ENCODE results near the gene USP4.
"Not testable (repeated sequence)": the region's sequence is repeated elsewhere in the genome, so short reads cannot be mapped to it uniquely, and the experiment has no call there.

Gene USP4, protein sequence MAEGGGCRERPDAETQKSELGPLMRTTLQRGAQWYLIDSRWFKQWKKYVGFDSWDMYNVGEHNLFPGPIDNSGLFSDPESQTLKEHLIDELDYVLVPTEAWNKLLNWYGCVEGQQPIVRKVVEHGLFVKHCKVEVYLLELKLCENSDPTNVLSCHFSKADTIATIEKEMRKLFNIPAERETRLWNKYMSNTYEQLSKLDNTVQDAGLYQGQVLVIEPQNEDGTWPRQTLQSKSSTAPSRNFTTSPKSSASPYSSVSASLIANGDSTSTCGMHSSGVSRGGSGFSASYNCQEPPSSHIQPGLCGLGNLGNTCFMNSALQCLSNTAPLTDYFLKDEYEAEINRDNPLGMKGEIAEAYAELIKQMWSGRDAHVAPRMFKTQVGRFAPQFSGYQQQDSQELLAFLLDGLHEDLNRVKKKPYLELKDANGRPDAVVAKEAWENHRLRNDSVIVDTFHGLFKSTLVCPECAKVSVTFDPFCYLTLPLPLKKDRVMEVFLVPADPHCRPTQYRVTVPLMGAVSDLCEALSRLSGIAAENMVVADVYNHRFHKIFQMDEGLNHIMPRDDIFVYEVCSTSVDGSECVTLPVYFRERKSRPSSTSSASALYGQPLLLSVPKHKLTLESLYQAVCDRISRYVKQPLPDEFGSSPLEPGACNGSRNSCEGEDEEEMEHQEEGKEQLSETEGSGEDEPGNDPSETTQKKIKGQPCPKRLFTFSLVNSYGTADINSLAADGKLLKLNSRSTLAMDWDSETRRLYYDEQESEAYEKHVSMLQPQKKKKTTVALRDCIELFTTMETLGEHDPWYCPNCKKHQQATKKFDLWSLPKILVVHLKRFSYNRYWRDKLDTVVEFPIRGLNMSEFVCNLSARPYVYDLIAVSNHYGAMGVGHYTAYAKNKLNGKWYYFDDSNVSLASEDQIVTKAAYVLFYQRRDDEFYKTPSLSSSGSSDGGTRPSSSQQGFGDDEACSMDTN

DNA sequence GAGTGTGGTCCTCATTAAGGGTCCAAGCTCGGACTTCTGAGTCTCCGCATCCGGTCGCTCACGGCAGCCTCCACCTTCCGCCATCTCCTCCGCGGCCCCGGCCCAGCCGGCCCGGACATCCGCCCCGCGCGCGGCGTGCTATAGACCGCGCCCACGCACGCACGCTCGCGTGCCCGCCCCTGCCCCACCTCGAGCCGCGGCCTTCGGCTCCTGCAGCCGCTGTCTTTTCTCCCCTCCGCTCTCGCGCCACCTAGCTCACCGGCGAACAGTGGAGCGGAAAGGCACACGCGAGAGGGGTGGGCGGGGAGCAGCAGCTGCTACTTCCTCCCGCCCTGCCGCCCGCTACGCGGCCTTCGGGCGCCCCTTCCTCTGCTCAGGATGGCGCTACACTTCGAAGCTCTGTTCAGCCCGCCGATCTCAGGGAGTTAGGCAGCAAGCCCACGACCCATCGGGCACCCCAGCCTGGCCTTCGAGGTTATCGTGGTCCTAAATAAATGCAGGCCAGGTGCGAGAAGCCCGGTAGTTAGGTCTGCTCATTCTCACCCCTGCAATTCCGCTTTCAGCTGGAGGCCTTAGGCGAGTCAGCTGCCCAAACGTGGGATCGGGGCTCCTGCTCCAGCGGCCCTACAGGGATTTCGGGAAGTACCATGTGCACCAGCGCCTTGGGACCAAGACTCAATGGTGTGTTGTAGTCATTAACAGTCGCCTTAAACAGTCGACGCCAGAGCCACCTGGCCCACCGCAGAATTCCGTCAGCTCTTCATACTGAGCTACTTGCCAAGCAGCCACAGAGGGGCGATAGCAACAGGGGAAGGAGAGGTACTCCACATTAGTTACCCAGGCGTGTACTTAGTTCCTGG, at the start of gene USP4:
USP4 (minus strand) TSS at position 113 of the 860 bp plus-strand sequence; CDS start at position 84, 29 bp downstream.
- peak; percentile 80 to 81 for DNase-seq (ENCODE audit: low read depth in 2 of 2)

DNA sequence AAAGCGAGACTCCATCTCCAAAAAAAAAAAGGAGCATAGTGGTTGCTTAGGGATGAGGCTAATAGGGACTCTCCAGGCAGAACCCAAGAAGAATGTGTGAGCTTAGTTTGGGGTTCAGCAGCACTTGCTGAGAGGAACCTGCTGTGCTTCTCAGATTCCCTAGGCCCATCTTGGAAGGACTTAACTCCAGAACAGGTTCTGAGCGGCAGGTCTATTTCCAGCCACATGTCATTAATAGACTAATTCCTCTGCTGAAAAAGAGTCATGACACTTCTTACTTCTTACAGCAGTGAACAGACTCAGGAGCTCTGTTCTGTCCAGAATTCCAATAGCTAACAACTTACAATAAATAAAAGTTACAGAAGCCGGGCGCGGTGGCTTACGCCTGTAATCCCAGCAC, 49.4 kb upstream of the USP4 start:
- DNase-seq (ENCODE audit: low read depth in 2 of 2) = no peak

DNA sequence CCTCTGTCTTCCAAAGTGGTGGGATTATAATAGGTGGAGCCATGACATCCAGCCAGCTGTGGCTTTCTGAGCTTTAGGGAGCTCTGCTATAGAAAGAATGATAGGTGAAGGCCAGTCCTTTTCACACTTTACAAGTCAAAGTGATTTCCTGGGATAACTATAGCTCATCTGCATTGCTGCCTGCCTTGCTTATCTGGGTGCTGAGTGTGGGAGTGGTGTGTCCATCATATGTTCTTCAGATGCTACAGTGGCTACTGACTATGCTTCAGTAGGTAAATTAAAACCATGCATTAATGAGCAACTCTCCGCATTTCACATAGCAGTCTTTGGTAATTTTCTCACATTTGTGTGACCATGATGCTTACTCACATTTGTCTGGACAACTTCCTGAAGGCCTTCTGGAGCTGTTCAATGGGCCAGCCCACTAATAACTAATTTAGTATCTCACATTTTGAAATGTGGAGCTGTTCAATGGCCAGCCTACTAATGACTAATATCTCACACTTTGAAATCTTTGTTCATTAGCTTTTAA, 48.5 kb upstream of the USP4 start:
- no peak for DNase-seq (ENCODE audit: low read depth in 2 of 2)

DNA sequence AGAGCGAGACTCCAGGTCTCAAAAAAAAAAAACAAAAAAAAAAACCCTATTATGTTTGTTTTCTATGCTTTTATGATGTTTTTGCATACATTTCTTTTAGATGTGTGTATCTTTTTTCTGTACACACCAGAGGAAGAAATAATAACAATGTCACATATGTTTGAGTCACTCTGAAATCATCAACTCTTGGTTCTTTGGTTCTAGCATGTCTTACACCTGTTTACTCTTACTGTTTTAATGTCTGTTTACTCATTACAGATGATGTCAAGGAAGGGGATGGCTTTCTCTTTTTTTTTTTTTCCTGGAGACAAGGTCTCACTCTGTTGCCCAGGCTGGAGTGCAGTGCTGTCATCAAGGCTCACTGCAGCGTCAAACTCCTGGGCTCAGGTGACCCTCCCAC, 47.9 kb upstream of the USP4 start:
- no peak for DNase-seq (ENCODE audit: low read depth in 2 of 2)

DNA sequence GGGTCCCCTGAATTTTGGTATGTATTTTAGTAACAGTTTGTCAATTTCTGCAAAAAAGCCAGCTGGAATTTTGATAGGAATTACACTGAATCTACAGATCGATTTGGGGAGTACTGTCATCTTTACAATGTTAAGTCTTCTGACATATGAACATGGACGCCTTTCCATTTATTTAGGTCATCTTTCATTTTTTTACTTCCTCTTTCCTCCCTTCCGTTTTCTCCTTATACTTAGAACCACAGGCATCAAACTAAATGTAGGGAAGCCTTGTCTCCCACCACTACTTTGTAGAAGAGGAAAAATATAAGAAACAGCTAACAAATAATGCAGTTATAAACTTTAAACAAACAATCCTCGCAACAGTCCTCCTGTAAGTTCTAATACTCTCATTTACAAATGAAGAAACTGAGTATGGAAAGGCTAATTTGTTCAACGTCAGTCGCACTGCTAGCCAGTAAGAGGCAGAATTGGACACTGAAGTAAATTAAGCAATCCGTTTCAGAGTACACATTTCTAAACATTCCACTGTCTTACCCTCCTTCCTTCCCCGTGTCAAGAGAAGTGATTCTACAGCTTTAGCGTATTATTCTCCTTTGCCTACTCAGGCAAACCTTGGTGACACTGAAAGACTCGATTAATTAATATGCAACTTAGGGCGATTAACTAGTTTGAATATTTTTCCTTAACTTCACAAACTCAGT, 46.4 kb upstream of the USP4 start:
- DNase-seq (ENCODE audit: low read depth in 2 of 2) = no peak

DNA sequence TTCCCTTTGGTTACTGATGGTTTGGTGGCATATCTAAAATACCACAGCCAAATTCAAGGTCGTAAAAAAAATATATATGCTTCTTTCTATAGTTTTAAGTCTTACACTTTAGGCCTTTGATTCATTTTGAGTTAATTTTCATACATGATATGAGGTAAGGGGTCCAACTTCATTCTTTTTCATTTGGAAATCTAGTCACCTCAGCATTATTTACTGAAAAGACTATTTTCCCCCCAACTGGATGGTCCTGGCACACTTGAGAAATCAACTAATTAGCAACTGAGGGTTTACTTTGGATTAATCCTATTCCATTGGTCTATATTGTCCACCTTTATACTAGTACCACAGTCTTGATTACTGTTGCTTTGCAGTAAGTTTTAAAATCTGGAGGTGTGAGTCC, 45.8 kb upstream of the USP4 start:
- DNase-seq (ENCODE audit: low read depth in 2 of 2) = no peak

DNA sequence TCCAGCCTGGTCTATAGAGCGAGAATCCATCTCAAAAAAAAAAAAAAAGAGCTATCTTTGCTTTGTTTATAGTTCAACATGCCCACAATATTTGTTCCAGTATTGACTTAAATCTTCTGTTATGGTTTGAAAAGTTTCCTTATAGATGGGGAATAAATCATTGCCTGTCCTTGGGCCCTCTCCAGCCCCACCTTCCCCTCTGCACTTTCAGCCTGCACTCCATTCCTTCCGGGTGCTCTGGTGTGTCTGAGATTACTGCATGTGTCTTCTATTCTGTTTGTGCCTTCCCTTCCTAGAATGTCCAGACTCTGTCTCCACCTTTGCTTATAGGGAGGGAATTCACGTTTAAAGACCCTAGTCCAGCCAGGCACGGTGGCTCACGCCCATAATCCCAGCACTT, 43.5 kb upstream of the USP4 start:
- DNase-seq (ENCODE audit: low read depth in 2 of 2) = no peak

DNA sequence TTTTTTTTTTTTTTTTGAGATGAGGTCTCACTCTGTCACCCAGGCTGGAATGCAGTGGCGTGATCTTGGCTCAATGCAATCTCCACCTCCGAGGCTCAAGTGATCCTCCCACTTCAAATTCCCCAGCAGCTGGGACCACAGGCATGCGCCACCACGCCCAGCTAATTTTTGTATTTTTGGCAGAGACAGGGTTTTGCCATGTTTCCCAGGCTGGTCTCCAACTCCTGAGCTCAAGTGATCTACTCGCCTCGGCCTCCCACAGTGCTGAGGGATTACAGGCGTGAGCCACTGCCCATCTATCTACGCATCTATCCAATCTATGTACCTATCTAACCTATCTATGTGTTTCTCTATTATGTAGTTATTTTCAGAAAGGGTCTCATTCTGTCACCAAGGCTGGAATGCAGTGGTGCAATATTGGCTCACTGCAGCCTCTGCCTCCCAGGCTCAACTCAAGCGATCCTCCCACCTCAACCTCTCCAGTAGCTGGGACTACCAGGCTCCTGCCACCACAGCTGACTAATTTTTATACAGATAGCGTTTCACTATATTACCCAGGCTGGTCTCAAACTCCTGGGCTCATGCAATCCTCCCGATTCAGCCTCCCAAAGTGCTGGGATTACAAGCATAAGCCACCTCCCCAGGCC, 38.5 kb upstream of the USP4 start:
- DNase-seq (ENCODE audit: low read depth in 2 of 2) = no peak

DNA sequence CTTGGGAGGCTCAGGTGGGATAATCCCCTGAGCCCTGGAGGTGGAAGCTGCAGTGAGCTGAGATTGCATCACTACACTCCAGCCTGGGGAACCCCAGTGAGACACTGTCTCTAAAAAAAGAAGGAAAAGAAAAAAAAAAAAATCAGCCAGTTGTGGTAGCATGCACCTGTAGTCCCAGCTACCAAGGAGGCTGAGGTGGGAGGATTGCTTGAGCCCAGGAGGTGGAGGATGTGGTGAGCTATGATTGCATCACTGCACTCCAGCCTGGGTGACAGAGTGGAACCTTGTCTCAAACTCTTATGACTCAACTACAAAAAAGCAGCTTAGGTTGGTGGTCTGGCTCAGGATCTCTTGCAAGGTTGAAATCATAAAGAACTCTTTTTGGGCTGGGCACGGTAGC, 37.6 kb upstream of the USP4 start:
- no peak for DNase-seq (ENCODE audit: low read depth in 2 of 2)

DNA sequence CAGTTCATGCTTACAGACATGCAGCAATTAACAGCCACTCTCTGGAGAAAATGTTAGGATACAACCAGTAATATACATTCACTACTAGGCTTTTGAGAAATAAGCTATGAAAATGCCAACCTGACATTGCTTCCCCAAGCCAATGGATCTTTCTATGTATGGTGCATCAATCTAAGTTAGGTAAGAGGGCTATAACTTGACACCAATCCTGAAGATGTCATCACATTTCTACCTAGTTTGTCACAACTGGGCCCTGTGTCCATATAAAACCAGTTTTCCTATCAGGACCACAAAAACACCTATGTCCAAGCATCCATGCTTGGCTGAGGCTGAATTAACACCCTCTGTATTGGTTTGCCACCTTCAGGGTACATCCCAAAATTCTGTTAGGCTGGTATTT, 32.1 kb upstream of the USP4 start:
- no peak for DNase-seq (ENCODE audit: low read depth in 2 of 2)

DNA sequence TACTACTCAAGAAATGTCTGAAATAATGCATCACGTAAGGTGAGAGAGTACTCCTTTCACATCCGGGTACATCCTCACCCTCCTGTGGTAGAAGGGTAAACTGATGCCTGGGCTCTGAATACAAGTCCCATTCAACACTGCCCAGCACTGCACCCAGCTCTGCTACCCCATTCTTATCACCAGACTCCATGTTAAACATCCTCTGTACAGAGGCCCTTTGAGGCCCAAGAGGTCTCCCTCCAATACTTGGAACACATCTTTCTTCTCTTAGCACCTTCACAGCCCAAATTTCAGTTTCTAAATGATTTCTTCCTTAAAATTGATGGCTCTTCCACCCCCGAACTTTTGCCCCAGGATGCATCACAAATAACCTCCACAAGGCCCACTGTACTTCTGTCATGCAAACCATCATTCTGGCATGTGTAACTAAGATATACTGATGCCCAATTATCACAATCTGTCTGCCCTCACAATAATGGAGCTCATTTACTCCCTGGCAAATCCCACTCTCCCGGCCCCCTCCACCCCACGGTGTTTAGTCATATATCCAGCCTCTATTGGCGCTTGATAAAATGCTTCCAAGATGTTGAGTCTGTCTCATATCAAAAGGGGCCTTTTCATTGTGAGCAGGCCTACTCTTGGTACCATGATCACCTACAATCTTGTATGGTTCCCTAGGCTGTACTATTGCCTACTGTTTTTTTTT, 30.9 kb upstream of the USP4 start:
- no peak for DNase-seq (ENCODE audit: low read depth in 2 of 2)

DNA sequence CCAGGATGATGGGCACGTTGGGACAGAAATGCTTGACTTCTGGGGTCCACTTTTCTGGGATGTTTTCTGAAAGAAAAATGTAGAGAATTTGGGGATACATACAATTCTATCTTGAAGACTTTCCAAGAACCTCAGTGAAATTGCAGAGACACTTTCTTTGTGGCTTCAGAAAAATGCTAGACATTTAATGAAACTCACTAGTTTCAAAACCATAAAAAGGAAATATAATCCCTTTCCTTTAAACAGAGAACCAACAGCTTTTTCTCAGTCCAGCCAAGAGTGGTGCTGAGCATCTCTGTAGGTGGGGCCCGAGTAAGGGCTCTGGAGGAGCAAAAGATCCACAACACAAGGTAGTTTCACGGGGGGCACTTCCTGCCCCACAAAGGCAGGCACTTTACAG, 22.7 kb upstream of the USP4 start:
- no peak for DNase-seq (ENCODE audit: low read depth in 2 of 2)

DNA sequence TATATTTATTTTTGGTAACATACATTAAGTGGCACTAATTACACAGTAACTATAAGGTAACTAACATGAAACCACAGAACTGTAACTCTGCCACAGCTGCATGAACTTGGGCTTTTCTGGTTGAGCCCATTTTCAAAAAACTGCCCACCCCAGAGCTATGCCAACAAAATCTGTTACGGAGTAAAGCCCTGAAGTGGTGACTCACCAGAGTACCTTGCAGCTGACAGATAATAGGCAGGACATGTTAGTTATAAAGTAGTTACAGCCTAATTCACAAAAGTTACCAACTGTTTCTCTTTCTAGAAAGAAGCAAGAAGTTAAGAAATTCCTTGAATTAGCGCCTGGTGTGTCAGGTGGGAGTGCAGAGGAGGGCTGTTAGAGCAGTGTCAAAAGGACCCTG, 19.8 kb upstream of the USP4 start:
- DNase-seq (ENCODE audit: low read depth in 2 of 2) = no peak

DNA sequence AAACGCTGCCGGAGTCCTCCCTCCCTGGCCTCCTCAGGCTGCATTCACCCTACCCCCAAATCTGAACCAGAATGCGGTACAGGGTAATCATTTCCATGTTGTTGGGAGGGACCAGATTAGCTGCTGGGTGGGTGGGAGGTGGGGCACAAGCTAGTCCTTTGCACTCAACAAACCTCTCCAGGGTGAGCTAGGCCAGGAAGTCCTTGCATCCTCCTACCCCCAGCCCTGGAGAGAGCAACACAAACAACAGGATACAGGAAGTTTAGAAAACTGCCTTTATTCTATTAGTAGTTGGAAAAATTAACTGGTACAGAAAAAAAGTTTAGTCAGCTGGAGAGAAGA, 19.0 kb upstream of the USP4 start:
- no peak for DNase-seq (ENCODE audit: low read depth in 2 of 2)

DNA sequence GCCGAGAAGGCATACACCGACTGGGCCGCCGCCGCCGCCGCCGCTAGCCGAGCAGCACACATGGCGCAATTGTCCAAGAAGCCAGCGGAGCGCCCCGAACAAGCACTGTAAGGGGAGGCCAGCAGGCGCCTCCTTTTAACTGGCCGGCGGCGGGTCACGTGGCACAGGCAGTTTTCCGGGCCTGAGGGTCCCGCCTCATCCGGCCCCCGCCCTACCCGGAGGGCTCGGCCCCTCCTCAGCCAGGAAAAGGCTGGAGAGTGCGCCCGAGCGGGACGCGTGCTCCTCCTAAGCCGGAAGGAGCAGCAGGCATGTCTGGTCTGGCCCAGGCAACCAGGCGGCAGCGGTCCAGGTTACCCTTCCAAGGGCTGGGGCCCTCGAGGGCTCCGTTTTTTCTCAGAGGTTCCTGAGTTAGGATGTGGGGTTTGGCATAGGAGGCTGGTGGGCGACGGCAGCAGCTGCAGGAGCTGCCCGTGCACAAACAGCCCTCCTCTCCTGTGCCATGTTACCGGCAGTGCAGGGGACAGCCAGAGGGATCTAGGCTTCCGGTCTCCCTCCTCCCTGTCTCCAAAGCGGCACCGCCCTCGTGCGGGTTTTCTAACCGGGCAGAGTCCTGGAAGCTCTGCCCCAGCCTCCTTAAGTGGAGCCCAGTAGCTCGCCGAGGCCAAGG, 18.5 kb upstream of the USP4 start, which contains the start of gene GPX1:
GPX1 (minus strand) TSS at position 137 of the 667 bp plus-strand sequence; CDS start at position 62, 75 bp downstream.
- peak; percentile 47 to 48 for DNase-seq (ENCODE audit: low read depth in 2 of 2)

DNA sequence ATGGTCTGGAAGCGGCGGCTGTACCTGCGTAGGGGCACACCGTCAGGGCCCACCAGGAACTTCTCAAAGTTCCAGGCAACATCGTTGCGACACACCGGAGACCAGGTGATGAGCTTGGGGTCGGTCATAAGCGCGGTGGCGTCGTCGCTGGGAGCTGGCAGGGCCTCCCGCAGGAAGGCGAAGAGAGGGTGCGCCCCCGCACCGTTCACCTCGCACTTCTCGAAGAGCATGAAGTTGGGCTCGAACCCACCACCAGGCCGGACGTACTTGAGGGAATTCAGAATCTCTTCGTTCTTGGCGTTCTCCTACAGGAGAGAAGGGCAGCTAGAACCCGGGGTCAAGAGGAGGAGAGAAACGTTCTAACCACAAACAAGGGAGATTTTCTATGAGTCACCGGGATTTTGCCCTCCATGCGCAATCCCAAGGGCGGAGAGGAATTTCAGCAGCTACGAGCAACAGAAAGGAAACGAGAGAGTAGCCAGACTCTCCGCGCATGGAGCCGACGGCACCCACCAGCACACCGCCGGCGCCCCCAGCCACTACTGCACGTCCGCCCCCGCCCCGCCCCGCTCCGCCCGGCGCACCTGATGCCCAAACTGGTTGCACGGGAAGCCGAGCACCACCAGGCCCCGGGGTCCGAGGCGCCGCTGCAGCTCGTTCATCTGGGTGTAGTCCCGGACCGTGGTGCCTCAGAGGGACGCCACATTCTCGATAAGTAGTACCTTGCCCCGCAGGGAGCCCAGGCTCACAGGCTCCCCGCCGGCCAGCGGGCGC, 17.8 kb upstream of the USP4 start:
- not testable (repeated sequence) for DNase-seq (ENCODE audit: low read depth in 2 of 2)

DNA sequence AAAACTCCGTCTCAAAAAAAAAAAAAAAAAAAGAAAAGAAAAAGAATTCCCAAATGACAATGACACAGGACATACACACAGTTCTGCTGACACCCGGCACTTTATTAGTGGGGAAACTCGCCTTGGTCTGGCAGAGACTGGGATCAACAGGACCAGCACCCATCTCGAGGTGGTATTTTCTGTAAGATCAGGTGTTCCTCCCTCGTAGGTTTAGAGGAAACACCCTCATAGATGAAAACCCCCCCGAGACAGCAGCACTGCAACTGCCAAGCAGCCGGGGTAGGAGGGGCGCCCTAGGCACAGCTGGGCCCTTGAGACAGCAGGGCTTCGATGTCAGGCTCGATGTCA, 17.2 kb upstream of the USP4 start:
- DNase-seq (ENCODE audit: low read depth in 2 of 2) = not testable (repeated sequence)

DNA sequence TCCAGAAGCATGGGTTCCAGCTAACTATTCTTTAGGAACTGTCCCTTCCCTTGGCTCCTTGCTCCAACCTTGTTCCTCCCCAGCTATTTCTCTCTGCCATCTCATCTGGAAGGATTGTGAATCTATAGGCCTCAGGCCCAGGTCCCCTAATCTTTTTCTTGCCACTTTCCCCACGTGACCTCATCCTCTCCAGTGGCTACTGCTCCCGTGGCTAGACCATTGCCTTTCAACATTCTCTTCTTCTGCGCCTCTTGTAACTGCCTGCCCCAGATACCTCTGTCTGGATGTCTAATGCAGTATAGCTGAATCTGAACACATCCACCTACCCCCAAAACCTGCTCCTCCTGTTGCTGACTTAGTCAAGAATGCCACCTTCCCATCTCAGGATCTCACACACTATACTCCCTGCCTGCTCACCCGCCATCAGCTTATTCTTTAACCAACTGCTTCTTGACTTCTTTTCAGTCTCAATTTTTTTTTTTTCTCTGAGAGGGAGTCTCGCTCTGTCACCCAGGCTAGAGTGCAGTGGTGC, 13.1 kb upstream of the USP4 start:
- DNase-seq (ENCODE audit: low read depth in 2 of 2) = no peak
